GM21723 (cell line): ENCODE data around the gene ABCA3.

Source experiments
- ATAC-seq: cut with Tn5 transposase; IDR thresholded peaks from one replicate; pipeline ENCODE4 v1.9.1; 2021; ENCODE audit warnings: mild to moderate bottlenecking, moderate library complexity; ENCODE audit not compliant: unreplicated experiment

Gene ABCA3

DNA sequence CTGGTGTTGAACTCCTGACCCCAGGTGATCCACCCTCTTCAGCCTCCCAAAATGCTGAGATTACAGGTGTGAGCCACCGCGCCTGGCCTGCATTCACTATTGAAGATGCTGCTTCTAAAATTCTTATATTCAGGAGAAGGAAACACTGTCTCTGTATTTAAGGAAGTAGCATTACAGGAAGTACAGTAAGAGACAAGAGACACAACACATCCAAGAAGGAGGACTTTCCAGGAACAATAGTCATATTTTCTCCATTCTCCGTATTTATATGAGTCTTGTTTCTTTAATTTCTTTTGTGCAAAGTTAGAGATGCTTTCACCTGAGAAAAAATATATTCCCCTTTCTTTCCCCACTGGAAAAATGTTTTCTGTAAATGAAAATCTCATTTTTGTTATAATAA, 18.3 kb upstream of the ABCA3 start:
- no peak for ATAC-seq

- no peak for ATAC-seq
These were observed 16.8 kb upstream of the ABCA3 start for GRCh38 chr16:2357331-2357730.

- no peak for ATAC-seq
These were observed 10.0 kb upstream of the ABCA3 start for GRCh38 chr16:2350500-2350899.

GRCh38 chr16:2343211-2343610, 2.7 kb upstream of the ABCA3 start:
- no peak for ATAC-seq

DNA sequence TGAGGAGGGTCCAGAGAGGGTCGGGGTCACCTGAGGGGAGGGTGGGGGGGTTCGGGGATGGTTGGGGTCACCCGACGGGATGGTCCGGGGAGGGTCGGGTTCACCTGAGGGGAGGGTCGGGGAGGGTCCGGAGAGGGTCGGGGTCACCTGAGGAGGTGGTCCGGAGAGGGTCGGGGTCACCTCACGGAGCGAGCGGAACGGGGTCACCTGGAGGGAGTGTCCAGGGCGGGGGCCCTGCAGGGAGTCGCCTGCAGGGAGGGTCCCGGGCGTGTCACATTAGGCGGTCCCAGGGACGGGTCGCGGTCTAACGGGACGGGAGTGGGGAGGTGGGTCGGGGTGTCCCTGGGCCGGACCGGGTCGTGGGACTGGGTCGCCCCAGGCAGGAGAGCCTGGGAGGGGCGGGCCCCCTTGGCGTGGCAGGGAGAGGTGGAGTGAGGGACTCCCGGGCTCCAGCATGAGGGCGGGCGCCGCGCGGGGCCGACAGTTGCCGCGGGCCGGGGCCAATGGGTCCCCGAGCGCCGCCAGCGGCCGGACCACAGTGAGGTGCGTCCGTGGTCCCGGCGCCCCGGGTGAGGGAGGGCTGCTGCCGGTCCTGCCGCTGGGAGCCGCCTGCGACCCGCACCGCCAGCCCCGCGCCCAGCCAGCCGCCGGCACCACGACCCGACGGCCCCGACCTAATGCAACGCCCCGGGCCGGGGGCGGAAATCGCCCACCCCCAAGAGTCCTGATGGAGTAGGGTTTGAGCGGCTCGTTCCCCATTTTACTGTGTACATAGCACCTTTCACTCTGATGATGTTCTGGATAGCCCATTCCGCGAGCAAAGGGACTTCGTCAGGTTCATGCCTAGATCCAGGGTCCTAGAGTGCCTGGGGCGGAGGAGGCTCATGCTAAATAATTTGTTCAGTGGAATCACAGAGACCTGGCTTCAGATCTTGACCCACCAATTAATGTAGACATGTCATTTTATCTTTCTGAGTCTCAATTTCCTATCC, 1.2 kb upstream of the ABCA3 start:
- no peak for ATAC-seq

GRCh38 chr16:2339521-2340484, 725 bp downstream of the ABCA3 start:
- ATAC-seq, result peak; percentile 46

- no peak for ATAC-seq
These were observed 2.9 kb downstream of the ABCA3 start for GRCh38 chr16:2337431-2338296.

DNA sequence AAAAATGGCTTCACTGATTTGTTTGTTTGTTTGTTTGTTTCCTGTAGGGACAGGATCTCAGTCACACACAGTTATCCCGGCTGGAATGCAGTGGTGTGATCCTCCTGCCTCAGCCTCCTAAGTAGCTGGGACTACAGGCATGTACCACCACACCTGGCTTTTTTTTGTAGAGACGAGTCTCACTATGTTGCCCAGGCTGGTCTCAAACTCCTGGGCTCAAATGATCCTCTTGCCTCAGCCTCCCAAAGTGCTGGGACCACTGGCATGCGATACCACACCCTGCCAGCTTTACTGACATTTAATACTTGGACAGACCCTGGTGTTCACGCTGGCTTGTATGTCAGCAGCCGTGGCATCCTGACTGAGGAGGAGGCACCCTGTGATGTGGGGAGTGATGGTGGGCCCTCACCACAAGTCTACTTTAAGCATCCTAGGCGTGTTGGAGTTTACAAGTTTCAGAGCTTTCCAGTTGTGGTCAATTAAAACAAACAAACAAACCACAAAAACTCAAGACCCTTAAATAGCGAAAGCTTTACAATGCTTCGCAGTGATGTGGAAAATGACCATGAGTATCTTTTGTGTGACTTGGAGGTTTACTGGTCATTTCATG, 5.1 kb downstream of the ABCA3 start:
- no peak for ATAC-seq

- ATAC-seq, result no peak
These were observed 6.7 kb downstream of the ABCA3 start for GRCh38 chr16:2333772-2334379.

DNA sequence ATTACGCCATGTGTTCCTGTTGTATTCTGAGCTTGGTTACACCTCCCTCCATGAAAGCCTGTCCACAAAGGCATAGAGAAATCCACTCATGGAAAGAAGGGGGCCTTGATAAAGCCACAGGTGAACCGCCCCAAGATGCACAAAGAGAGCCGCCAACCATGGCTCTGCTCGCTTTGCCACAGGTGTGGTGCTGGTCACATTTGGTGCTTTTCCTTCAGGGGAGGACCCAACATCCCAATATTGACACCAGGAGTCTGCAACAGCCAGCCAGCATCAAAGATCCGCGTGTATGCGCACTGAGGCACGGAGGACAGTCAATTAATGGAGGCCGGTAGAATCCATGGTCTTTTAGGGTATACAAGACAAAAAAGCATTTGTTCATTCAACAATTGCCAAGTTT, 7.3 kb downstream of the ABCA3 start:
- ATAC-seq, result no peak

- no peak for ATAC-seq
These were observed 8.6 kb downstream of the ABCA3 start for GRCh38 chr16:2331931-2332267.

DNA sequence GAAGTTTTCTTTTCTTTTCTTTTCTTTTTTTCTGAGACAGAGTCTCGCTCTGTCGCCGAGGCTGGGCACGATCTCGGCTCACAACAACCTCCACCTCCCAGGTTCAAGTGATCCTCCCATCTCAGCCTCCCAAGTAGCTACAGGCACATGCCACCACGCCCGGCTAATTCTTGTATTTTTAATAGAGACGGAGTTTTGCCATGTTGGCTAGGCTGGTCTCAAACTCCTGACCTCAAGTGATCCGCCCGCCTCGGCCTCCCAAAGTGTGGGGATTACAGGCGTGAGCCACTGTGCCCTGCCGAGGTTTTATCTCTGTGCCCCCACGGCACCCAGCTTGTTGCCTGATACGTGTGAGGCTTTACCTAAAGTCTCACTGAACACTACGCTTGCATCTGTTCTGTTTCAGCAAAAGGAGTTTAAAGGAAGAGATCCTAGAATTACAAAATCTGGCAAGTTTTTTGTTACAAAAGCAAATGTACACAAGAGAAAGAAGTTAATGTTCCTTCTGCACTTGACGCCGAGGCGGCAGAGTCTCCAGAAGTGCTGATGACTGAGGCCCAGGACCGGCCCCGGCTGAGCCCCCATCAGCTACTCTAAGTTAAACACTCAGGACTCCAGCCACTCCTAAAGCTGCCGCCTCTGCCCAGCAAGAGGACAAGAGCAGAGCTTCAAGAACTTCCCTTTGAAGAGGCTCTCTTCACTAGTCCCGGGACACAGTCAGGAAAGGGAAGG, 9.2 kb downstream of the ABCA3 start:
- no peak for ATAC-seq

DNA sequence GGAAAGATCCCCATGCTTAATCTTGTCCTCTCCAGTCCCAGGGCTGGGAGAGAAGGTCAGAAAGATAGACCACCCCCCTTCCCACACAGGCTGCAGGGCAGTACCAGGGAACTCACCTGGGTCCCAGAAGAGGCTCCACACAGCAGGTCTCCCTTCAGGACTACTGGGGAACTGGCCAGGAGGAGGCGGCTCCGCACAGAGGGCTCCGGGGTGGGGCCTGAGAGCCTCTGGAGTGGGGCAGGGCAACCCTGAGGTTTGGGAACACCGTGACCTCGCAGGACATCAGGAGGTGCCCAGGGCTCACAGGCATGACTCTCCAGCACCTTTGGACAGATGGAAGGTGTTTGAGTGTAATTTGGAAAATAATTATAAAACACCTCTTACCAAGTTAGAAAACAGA, 11.0 kb downstream of the ABCA3 start:
- ATAC-seq, result no peak

DNA sequence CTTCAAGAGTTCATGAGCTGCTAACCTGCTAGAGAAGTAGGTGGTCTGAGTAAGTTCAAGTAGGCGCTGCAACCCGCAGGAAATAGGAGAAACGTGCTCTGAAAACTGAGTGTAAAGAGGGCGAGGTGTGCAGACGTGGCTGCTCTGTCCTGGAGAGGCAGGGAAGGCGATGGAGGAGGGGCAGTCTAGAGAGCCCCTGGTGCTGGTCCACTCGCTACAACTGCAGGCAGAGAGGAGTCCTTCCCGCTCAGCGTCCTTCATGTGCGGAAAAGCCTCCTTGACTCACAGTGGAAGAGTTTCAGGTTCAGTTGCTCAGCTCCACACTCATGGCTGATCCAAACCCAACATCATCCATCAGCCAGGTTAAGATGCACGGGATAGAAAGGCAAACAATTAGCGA, 12.1 kb downstream of the ABCA3 start:
- ATAC-seq, result no peak

DNA sequence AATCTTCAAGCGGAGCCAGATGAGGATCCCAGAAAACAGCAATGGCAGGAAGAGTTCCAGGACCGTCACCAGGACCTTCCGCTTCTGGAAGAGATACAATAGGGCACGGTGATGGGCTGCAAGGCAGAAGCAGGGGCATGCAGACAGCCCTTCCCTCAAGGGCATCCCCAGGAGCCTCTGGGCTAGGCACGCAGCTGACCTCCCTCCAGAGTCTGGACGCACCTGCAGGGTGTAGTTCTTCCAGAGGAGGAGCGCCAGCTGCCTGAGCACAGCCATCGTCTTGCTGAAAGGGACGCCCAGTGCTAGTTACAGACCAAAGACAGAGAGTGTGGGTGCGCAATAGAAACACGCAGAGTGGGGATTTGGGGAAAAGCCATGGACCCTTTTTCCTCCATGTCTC, 14.3 kb downstream of the ABCA3 start:
- ATAC-seq, result no peak

GRCh38 chr16:2325791-2326190, 14.7 kb downstream of the ABCA3 start:
- ATAC-seq, result no peak

DNA sequence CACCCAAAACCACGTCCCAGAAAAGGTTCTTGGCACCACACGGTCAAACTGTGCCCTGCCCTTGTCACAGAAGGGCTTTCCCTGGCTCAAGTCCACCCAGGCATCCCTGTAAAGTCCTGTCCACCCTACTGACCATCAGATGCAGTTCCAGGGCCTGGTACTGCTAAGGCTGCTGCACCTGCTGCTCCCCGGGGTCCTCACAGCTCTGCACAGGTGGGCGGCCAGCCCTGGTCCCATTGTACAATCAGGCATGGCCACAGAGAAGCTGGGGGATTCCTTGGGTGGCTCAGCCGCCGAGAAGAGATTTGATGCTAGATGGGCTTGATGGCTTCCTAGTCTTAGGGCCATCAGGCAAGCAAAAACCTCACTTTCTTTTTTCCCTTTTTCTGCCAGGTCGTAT, 15.3 kb downstream of the ABCA3 start:
- ATAC-seq, result no peak

- no peak for ATAC-seq
These were observed 16.1 kb downstream of the ABCA3 start for GRCh38 chr16:2324296-2324859.

DNA sequence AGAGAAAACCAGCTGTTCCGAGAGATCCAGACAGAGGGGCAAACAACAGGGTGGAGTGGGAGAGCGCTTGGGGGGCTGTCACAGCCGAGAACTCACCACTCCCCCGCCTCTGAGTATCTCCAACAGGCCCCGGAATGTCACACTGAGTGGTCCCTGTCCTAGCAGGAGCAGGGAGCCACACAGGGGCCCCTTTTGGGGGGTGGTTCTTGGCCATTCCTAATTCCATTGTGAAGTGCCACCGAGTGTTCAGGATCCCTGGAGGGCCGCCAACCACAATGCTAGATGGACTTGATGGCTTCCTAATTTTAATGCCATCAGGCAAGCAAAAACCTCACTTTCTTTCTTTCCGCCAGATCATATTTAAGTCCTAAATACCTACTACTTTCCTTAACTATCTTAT, 16.8 kb downstream of the ABCA3 start:
- no peak for ATAC-seq
